ENCODE measurements around the gene RAD51B. TPM values are rescaled to one million over a fixed set of nuclear protein-coding genes. Genes with fewer than 3 reads are reported as not detected.

Gene RAD51B
- total and polyA plus RNA-seq, 2 of the 13 experiments (the other 11 are each of a cell fraction or from before 2014, with no cell fraction given) = 7.0 to 9.5 TPM

GRCh38 chr14:67971627-67972625 lies 152.3 kb downstream of the RAD51B start (continued):
- TF ChIP-seq ZBTB14 (CRISPR knock-in tag; IDR thresholded peaks at IDR 0.05) = no peak
- TF ChIP-seq, protein P1, sequence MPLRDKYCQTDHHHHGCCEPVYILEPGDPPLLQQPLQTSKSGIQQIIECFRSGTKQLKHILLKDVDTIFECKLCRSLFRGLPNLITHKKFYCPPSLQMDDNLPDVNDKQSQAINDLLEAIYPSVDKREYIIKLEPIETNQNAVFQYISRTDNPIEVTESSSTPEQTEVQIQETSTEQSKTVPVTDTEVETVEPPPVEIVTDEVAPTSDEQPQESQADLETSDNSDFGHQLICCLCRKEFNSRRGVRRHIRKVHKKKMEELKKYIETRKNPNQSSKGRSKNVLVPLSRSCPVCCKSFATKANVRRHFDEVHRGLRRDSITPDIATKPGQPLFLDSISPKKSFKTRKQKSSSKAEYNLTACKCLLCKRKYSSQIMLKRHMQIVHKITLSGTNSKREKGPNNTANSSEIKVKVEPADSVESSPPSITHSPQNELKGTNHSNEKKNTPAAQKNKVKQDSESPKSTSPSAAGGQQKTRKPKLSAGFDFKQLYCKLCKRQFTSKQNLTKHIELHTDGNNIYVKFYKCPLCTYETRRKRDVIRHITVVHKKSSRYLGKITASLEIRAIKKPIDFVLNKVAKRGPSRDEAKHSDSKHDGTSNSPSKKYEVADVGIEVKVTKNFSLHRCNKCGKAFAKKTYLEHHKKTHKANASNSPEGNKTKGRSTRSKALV (CRISPR knock-in tag; IDR thresholded peaks at IDR 0.05) = no peak
- TF ChIP-seq, protein P2, sequence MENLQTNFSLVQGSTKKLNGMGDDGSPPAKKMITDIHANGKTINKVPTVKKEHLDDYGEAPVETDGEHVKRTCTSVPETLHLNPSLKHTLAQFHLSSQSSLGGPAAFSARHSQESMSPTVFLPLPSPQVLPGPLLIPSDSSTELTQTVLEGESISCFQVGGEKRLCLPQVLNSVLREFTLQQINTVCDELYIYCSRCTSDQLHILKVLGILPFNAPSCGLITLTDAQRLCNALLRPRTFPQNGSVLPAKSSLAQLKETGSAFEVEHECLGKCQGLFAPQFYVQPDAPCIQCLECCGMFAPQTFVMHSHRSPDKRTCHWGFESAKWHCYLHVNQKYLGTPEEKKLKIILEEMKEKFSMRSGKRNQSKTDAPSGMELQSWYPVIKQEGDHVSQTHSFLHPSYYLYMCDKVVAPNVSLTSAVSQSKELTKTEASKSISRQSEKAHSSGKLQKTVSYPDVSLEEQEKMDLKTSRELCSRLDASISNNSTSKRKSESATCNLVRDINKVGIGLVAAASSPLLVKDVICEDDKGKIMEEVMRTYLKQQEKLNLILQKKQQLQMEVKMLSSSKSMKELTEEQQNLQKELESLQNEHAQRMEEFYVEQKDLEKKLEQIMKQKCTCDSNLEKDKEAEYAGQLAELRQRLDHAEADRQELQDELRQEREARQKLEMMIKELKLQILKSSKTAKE (CRISPR knock-in tag; IDR thresholded peaks at IDR 0.05; ENCODE audit: borderline replicate concordance) = no peak
- TF ChIP-seq PLRG1 (conservative IDR thresholded peaks at IDR 0.05) = no peak

DNA sequence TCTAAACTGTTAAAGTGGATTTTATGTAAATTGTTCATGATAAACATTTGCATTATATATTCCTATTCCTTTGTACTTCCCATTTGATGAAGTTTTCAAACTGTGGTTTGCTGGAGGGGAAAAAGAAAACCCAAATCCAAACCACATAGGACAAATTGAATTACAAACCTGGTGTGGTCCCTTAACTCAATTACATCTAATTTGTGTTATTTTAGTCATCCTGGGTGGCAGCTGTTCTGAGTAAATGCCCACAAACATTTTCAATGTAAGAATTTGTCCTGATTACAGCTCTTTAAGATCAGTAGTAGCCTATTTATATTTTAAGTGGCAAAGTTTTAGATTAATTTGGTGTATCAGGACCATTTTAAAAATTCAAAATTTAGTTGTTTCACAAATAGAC lies 153.9 kb downstream of the RAD51B start:
- POLR2A ChIA-PET = no interaction called here
- no peak overlapping the region for H3K27ac ChIP-seq (ENCODE audit: extremely low read length, insufficient read depth, low read length)
- in situ Hi-C loops (cut with HindIII; ENCODE audit: extremely low pct_ligation_motif_present, low pct_unique_long_range_greater_than_20kb) = no loop called here

More for the DNA sequence above, 153.9 kb downstream of the RAD51B start:
- intact Hi-C loops (cut with micrococcal nuclease; ENCODE audit: unreplicated experiment) = no loop called here
- Histone ChIP-seq H2AFZ (ENCODE audit: low read length) (no peak overlapping the region), H3K36me3 (replicated peaks in 1 of 2; ENCODE audit: control insufficient read depth in 1 of 2, insufficient read depth in 2 of 2, low read length in 2 of 2) (no peaks in the 10 kb centered on the region), H3K9ac (ENCODE audit: insufficient read depth, low read depth, low read length) (no peak overlapping the region), H3K4me1 (ENCODE audit: insufficient read depth, low read length) (peaks cover 10% of the 10 kb centered on the region), H3K79me2 (ENCODE audit: insufficient read depth, low read length) (no peaks in the 10 kb centered on the region), H3K27me3 (ENCODE audit: control insufficient read depth in 1 of 2, insufficient read depth in 2 of 2, low read length in 2 of 2) (no peaks in the 10 kb centered on the region), H3K9me3 (ENCODE audit: low read length) (no peaks in the 10 kb centered on the region), H3K4me3 (replicated peaks in 1 of 3; ENCODE audit: insufficient read depth in 1 of 3, low read depth in 2 of 3, low read length in 3 of 3) (no peak overlapping the region), H4K20me1 (ENCODE audit: insufficient read depth, low read length) (no peaks in the 10 kb centered on the region), H3K4me2 (ENCODE audit: low read depth, low read length) (no peak overlapping the region)
- DNase-seq (ENCODE audit: low spot score) (no peak), FAIRE-seq (no peak), ATAC-seq (no peak)
- BruUV-seq (replicated peaks) = no TSS peak
- CTCF ChIA-PET (ENCODE audit: low intra/inter-chr PET ratio, low total read pairs) = no interaction called here
- TF ChIP-seq TSC22D2 (CRISPR knock-in tag; IDR thresholded peaks at IDR 0.05; ENCODE audit: borderline replicate concordance) (no peak), RCOR2 (CRISPR knock-in tag; IDR thresholded peaks at IDR 0.05) (no peak), ZNF782 (CRISPR knock-in tag; IDR thresholded peaks at IDR 0.05; ENCODE audit: borderline replicate concordance) (no peak), MTA1 (CRISPR knock-in tag; IDR thresholded peaks at IDR 0.05; ENCODE audit: borderline replicate concordance) (no peak), ZNF546 (CRISPR knock-in tag; conservative IDR thresholded peaks at IDR 0.05) (no peak), JARID2 (CRISPR knock-in tag; IDR thresholded peaks at IDR 0.05; ENCODE audit: insufficient replicate concordance) (no peak), ATAD3A (CRISPR knock-in tag; IDR thresholded peaks at IDR 0.05) (no peak), ZIK1 (CRISPR knock-in tag; IDR thresholded peaks at IDR 0.05; ENCODE audit: borderline replicate concordance, low read depth) (no peak)
- TF ChIP-seq, protein P3, sequence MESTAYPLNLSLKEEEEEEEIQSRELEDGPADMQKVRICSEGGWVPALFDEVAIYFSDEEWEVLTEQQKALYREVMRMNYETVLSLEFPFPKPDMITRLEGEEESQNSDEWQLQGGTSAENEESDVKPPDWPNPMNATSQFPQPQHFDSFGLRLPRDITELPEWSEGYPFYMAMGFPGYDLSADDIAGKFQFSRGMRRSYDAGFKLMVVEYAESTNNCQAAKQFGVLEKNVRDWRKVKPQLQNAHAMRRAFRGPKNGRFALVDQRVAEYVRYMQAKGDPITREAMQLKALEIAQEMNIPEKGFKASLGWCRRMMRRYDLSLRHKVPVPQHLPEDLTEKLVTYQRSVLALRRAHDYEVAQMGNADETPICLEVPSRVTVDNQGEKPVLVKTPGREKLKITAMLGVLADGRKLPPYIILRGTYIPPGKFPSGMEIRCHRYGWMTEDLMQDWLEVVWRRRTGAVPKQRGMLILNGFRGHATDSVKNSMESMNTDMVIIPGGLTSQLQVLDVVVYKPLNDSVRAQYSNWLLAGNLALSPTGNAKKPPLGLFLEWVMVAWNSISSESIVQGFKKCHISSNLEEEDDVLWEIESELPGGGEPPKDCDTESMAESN (CRISPR knock-in tag; conservative IDR thresholded peaks at IDR 0.05) = no peak

All from HepG2 (cell line).